A549 (cell line): Measurements from ENCODE around the gene ESYT2. TPM values are rescaled to one million over a fixed set of nuclear protein-coding genes. Genes with fewer than 3 reads are reported as not detected.

Experiments used
- ATAC-seq, 2 experiments: fragments of 200-7000 bp in 1 of 2; fragments of >200 bp in 1 of 2; cut with Nextera tagmentation in 1 of 2; cut with Tn5 transposase in 1 of 2; 3 replicates each; pipeline versions ENCODE4 v1.8.0 to v1.9.1; 2018 to 2020; ENCODE audit warnings: mild to moderate bottlenecking in 1 of 2, moderate library complexity in 1 of 2
- CTCF ChIA-PET: fragments of 300-600 bp; sonication (Branson Sonifier 250); formaldehyde crosslinking; extraction: SDS; loops from one replicate; lab custom pipeline; 2021; ENCODE audit warnings: antibody characterized with exemption, inconsistent platforms; lab: Yijun Ruan, JAX
- POLR2A ChIA-PET: fragments of 350-600 bp; formaldehyde crosslinking; extraction: SDS; loops from one replicate; lab custom pipeline; 2021; ENCODE audit warnings: antibody characterized with exemption, inconsistent platforms; lab: Yijun Ruan, JAX
- DNase-seq, 2 experiments: peaks; one replicate each; pipeline versions ENCODE4 v3.0.0 to v3.0.0-alpha.2; 2011 to 2016; ENCODE audit warnings: low read depth in 1 of 2, low spot score in 1 of 2
- FAIRE-seq: peaks from 2 replicates; lab custom pipeline; 2011; peaks lifted over from hg19 to GRCh38; lab: Jason Lieb, UNC
- H3K27ac ChIP-seq, 2 experiments: fragments of >200 bp; sonication (Bioruptor Twin); formaldehyde crosslinking; 3 replicates each; pipeline ENCODE4 v1.5.1; 2016 to 2017
- H3K4me1 ChIP-seq: fragments of >200 bp; sonication (Bioruptor Twin); formaldehyde crosslinking; 3 replicates; pipeline ENCODE4 v1.6.1; 2016
- H3K4me2 ChIP-seq: fragments of >200 bp; sonication (Bioruptor Twin); formaldehyde crosslinking; 3 replicates; pipeline ENCODE4 v1.6.1; 2016
- H3K4me3 ChIP-seq: fragments of >200 bp; sonication (Bioruptor Twin); formaldehyde crosslinking; 3 replicates; pipeline ENCODE4 v1.5.1; 2016
- H3K9me3 ChIP-seq: fragments of >200 bp; sonication (Bioruptor Twin); formaldehyde crosslinking; 3 replicates; pipeline ENCODE4 v1.6.1; 2016
- CBX2 ChIP-seq: fragments of 200-600 bp; sonication (generic); IDR thresholded peaks from 2 replicates; pipeline ENCODE4 v1.6.1; 2016; ENCODE audit warnings: low read depth, mild to moderate bottlenecking, borderline replicate concordance
- EHF ChIP-seq: fragments of 250-450 bp; sonication (Bioruptor Pico); IDR thresholded peaks from 2 replicates; pipeline ENCODE4 v1.5.0; 2020; ENCODE audit warnings: mild to moderate bottlenecking
- EHMT2 ChIP-seq: fragments of 200-600 bp; sonication (generic); IDR thresholded peaks from 2 replicates; pipeline ENCODE4 v1.6.1; 2016; ENCODE audit warnings: antibody characterized with exemption, low read depth, mild to moderate bottlenecking, moderate library complexity
- EP300 ChIP-seq, 2 experiments: fragments of >200 bp; sonication (Bioruptor Twin); formaldehyde crosslinking; IDR thresholded peaks; 2 replicates in 1 of 2; 3 replicates in 1 of 2; pipeline ENCODE4 v1.6.1; 2016 to 2017
- FOSB ChIP-seq: fragments of 250-450 bp; sonication (Bioruptor Pico); IDR thresholded peaks from 2 replicates; pipeline ENCODE4 v1.5.0; 2020; ENCODE audit warnings: mild to moderate bottlenecking, moderate library complexity
- FOSL2 ChIP-seq, 2 experiments: fragments of 450-650 bp in 1 of 2; fragments of >200 bp in 1 of 2; sonication (Bioruptor Twin) in 1 of 2; formaldehyde crosslinking; IDR thresholded peaks; 2 replicates each; pipeline versions ENCODE4 v1.5.0 to v1.6.1; 2016 to 2020; ENCODE audit warnings: mild to moderate bottlenecking in 1 of 2, moderate library complexity in 1 of 2
- HOXB13 ChIP-seq: fragments of 250-450 bp; sonication (Bioruptor Pico); IDR thresholded peaks from 2 replicates; pipeline ENCODE4 v1.5.0; 2020; ENCODE audit warnings: low read depth, mild to moderate bottlenecking, moderate library complexity
- JUN ChIP-seq, 2 experiments: fragments of >200 bp; sonication (Bioruptor Twin); formaldehyde crosslinking; IDR thresholded peaks; 2 replicates in 1 of 2; 3 replicates in 1 of 2; pipeline ENCODE4 v1.6.1; 2016 to 2017
- KDM1A ChIP-seq: fragments of 200-600 bp; sonication (generic); IDR thresholded peaks from 2 replicates; pipeline ENCODE4 v1.6.1; 2016; ENCODE audit warnings: low read depth, mild to moderate bottlenecking
- MAFK ChIP-seq: fragments of 450-650 bp; IDR thresholded peaks from 2 replicates; pipeline ENCODE4 v1.6.1; 2014; ENCODE audit not compliant: partially characterized antibody
- PHF8 ChIP-seq: fragments of 200-600 bp; sonication (generic); IDR thresholded peaks from 2 replicates; pipeline ENCODE4 v1.6.1; 2016; ENCODE audit warnings: low read depth, mild to moderate bottlenecking, antibody characterized with exemption, moderate library complexity, borderline replicate concordance
- POLR2A ChIP-seq: IDR thresholded peaks from 2 replicates; pipeline ENCODE4 v1.6.1; 2012; ENCODE audit warnings: mild to moderate bottlenecking, low read length
- POLR2AphosphoS2 ChIP-seq: conservative IDR thresholded peaks from 2 replicates; pipeline ENCODE4 v1.6.1; 2012; ENCODE audit warnings: low read length, improper control_type of control experiment, inconsistent platforms
- RAD21 ChIP-seq, 2 experiments: fragments of >200 bp in 1 of 2; sonication (Bioruptor Twin) in 1 of 2; formaldehyde crosslinking in 1 of 2; IDR thresholded peaks in 1 of 2; conservative IDR thresholded peaks in 1 of 2; 2 replicates in 1 of 2; 3 replicates in 1 of 2; pipeline ENCODE4 v1.6.1; 2012 to 2018; ENCODE audit warnings: inconsistent platforms in 1 of 2
- TFCP2L1 ChIP-seq: fragments of 250-450 bp; sonication (Bioruptor Pico); IDR thresholded peaks from 2 replicates; pipeline ENCODE4 v1.5.0; 2021; ENCODE audit warnings: mild to moderate bottlenecking
- ZC3H11A ChIP-seq: fragments of 450-650 bp; IDR thresholded peaks from 2 replicates; pipeline ENCODE4 v1.6.1; 2014; ENCODE audit warnings: antibody characterized with exemption, mild to moderate bottlenecking
- WGBS: methylation state at CpG from one replicate; pipeline ENCODE4 v1.1.6; 2017; ENCODE audit errors: missing lambda C conversion rate; 5-methylcytosine and 5-hydroxymethylcytosine counted together
- polyA plus RNA-seq, 4 experiments: library from polyadenylated mRNA; depleted of rRNA in 3 of 4; stranded (reverse); fragments of >200 nt; fragmentation: RNase III in 1 of 4; extraction: RNeasy Plus Mini Kit Qiagen cat#74134 plus additional on column Dnase treatment in 1 of 4; gene quantifications; 2 replicates in 3 of 4; 3 replicates in 1 of 4; pipeline ENCODE4 v1.2.3, GENCODE V29; 2011 to 2017
- TF ChIP-seq, protein P1 (sequence below): fragments of 150-350 bp; IDR thresholded peaks from 2 replicates; pipeline ENCODE4 v1.6.1; 2014; ENCODE audit warnings: low read depth, mild to moderate bottlenecking, low read length
- TF ChIP-seq, protein P2 (sequence below): IDR thresholded peaks from 2 replicates; pipeline ENCODE4 v1.6.1; 2012; ENCODE audit warnings: low read depth, borderline replicate concordance
- TF ChIP-seq, protein P3 (sequence below): IDR thresholded peaks from 2 replicates; pipeline ENCODE4 v1.6.1; 2012
- TF ChIP-seq, protein P4 (sequence below): fragments of >200 bp; sonication (Bioruptor Twin); formaldehyde crosslinking; IDR thresholded peaks from 3 replicates; pipeline ENCODE4 v1.6.1; 2016
- TF ChIP-seq, protein P5 (sequence below): fragments of 250-450 bp; sonication (Bioruptor Pico); IDR thresholded peaks from 2 replicates; pipeline ENCODE4 v1.5.0; 2020; ENCODE audit warnings: low read depth, mild to moderate bottlenecking, moderate library complexity
- TF ChIP-seq, protein P6 (sequence below): fragments of 250-450 bp; sonication (Bioruptor Pico); IDR thresholded peaks from 2 replicates; pipeline ENCODE4 v1.5.0; 2021; ENCODE audit warnings: mild to moderate bottlenecking, moderate library complexity, borderline replicate concordance
- TF ChIP-seq, protein P7 (sequence below): fragments of >200 bp; sonication (Bioruptor Twin); formaldehyde crosslinking; IDR thresholded peaks from 2 replicates; pipeline ENCODE4 v1.6.1; 2016
- TF ChIP-seq, protein P8 (sequence below): fragments of 200-600 bp; sonication (generic); IDR thresholded peaks from 2 replicates; pipeline ENCODE4 v1.6.1; 2016; ENCODE audit warnings: antibody characterized with exemption, mild to moderate bottlenecking, moderate library complexity

The ESYT2 gene
- polyA plus RNA-seq, 2 of the 4 experiments (the other 2 are of a cell fraction), result 45.8 to 77.0 TPM

DNA sequence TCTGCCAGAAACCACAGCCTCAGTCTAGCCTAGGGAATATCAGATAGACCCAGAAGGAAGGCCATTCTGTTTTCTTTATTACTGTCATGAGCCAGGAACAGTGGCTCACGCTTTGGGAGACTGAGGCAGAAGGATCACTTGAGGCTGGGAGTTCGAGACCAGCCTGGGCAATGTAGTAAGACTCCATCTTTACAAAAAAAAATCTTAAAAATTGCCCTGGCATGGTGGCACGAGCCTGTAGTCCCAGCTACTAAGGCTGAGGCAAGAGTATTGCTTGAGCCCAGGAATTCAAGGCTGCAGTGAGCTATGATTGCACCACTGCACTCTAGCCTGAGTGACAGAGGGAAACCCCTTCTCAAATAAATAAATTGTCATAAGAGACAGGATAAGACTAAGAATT lies 3.7 kb upstream of the ESYT2 start:
- no peak overlapping the region for H3K4me3 ChIP-seq
- H3K27ac ChIP-seq, result no peak overlapping the region
- WGBS, result 34% methylated on average over 3 of the region's 3 CpGs
- H3K4me2 ChIP-seq, result no peak overlapping the region
- CTCF ChIA-PET, result no interaction called here
- no peaks in the 10 kb centered on the region for H3K9me3 ChIP-seq
- POLR2A ChIA-PET, result no interaction called here
- H3K4me1 ChIP-seq, result peaks cover 5% of the 10 kb centered on the region; the same call in 2 of the 3 replicates
- FAIRE-seq (no peak), DNase-seq (no peak), ATAC-seq (no peak)
- TF ChIP-seq, protein P1, sequence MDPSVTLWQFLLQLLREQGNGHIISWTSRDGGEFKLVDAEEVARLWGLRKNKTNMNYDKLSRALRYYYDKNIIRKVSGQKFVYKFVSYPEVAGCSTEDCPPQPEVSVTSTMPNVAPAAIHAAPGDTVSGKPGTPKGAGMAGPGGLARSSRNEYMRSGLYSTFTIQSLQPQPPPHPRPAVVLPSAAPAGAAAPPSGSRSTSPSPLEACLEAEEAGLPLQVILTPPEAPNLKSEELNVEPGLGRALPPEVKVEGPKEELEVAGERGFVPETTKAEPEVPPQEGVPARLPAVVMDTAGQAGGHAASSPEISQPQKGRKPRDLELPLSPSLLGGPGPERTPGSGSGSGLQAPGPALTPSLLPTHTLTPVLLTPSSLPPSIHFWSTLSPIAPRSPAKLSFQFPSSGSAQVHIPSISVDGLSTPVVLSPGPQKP, result no peak
- no peak for TF ChIP-seq EP300 (IDR thresholded peaks at IDR 0.05)
- no peak for TF ChIP-seq FOSB
- no peak for TF ChIP-seq ZC3H11A
- TF ChIP-seq FOSL2 (IDR thresholded peaks at IDR 0.05), result no peak
- TF ChIP-seq FOSL2 (CRISPR knock-in tag; IDR thresholded peaks at IDR 0.05), result no peak
- no peak for TF ChIP-seq PHF8
- TF ChIP-seq TFCP2L1, result no peak
- TF ChIP-seq, protein P2, sequence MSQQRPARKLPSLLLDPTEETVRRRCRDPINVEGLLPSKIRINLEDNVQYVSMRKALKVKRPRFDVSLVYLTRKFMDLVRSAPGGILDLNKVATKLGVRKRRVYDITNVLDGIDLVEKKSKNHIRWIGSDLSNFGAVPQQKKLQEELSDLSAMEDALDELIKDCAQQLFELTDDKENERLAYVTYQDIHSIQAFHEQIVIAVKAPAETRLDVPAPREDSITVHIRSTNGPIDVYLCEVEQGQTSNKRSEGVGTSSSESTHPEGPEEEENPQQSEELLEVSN, result no peak
- no peak for TF ChIP-seq CBX2
- TF ChIP-seq HOXB13, result no peak
- TF ChIP-seq, protein P3, sequence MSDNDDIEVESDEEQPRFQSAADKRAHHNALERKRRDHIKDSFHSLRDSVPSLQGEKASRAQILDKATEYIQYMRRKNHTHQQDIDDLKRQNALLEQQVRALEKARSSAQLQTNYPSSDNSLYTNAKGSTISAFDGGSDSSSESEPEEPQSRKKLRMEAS, result no peak
- no peak for TF ChIP-seq MAFK
- TF ChIP-seq, protein P4, sequence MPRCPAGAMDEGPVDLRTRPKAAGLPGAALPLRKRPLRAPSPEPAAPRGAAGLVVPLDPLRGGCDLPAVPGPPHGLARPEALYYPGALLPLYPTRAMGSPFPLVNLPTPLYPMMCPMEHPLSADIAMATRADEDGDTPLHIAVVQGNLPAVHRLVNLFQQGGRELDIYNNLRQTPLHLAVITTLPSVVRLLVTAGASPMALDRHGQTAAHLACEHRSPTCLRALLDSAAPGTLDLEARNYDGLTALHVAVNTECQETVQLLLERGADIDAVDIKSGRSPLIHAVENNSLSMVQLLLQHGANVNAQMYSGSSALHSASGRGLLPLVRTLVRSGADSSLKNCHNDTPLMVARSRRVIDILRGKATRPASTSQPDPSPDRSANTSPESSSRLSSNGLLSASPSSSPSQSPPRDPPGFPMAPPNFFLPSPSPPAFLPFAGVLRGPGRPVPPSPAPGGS, result no peak
- TF ChIP-seq, protein P5, sequence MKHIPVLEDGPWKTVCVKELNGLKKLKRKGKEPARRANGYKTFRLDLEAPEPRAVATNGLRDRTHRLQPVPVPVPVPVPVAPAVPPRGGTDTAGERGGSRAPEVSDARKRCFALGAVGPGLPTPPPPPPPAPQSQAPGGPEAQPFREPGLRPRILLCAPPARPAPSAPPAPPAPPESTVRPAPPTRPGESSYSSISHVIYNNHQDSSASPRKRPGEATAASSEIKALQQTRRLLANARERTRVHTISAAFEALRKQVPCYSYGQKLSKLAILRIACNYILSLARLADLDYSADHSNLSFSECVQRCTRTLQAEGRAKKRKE (CRISPR knock-in tag), result no peak
- TF ChIP-seq, protein P6, sequence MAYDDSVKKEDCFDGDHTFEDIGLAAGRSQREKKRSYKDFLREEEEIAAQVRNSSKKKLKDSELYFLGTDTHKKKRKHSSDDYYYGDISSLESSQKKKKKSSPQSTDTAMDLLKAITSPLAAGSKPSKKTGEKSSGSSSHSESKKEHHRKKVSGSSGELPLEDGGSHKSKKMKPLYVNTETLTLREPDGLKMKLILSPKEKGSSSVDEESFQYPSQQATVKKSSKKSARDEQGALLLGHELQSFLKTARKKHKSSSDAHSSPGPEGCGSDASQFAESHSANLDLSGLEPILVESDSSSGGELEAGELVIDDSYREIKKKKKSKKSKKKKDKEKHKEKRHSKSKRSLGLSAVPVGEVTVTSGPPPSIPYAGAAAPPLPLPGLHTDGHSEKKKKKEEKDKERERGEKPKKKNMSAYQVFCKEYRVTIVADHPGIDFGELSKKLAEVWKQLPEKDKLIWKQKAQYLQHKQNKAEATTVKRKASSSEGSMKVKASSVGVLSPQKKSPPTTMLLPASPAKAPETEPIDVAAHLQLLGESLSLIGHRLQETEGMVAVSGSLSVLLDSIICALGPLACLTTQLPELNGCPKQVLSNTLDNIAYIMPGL, result no peak
- TF ChIP-seq, protein P7, sequence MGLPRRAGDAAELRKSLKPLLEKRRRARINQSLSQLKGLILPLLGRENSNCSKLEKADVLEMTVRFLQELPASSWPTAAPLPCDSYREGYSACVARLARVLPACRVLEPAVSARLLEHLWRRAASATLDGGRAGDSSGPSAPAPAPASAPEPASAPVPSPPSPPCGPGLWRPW, result no peak
- TF ChIP-seq KDM1A, result no peak
- TF ChIP-seq RAD21 (conservative IDR thresholded peaks at IDR 0.05 in 1 of 2, IDR thresholded peaks at IDR 0.05 in 1 of 2), result no peak
- no peak for TF ChIP-seq POLR2AphosphoS2

DNA sequence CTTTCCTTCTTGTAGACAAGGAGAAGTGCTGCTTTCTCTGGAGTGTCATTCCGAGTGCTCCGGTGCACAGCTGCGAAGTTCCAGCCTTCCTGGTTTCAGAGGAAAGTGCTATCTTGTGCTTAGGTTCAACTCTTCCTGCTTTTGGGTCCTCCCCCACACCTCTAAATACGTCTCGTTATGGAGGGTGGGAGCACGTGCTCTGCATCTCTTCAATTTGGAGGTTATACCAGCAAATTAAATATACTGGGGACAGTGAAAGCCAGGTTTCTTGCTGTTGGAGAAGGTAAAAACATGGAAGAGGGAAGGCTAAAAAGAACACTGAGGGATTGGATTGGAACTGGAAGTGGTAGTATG lies 2.4 kb upstream of the ESYT2 start:
- ChIA-PET CTCF (interaction anchor here (0.6 to 1.3 kb wide), 4 partner anchors 9 to 48 kb away, joined by 3 to 5 read pairs (median 4); no protein-coding TSS in a partner anchor), POLR2A (no interaction called here)
- ATAC-seq (no peak), DNase-seq (no peak), FAIRE-seq (no peak)
- H3K4me3 ChIP-seq, result no peak overlapping the region
- WGBS, result 91% methylated on average over 6 of the region's 6 CpGs
- TF ChIP-seq JUN (IDR thresholded peaks at IDR 0.05) (no peak), POLR2AphosphoS2 (no peak), EHMT2 (no peak), PHF8 (no peak), EHF (CRISPR knock-in tag) (no peak), POLR2A (no peak)
- TF ChIP-seq, protein P8, sequence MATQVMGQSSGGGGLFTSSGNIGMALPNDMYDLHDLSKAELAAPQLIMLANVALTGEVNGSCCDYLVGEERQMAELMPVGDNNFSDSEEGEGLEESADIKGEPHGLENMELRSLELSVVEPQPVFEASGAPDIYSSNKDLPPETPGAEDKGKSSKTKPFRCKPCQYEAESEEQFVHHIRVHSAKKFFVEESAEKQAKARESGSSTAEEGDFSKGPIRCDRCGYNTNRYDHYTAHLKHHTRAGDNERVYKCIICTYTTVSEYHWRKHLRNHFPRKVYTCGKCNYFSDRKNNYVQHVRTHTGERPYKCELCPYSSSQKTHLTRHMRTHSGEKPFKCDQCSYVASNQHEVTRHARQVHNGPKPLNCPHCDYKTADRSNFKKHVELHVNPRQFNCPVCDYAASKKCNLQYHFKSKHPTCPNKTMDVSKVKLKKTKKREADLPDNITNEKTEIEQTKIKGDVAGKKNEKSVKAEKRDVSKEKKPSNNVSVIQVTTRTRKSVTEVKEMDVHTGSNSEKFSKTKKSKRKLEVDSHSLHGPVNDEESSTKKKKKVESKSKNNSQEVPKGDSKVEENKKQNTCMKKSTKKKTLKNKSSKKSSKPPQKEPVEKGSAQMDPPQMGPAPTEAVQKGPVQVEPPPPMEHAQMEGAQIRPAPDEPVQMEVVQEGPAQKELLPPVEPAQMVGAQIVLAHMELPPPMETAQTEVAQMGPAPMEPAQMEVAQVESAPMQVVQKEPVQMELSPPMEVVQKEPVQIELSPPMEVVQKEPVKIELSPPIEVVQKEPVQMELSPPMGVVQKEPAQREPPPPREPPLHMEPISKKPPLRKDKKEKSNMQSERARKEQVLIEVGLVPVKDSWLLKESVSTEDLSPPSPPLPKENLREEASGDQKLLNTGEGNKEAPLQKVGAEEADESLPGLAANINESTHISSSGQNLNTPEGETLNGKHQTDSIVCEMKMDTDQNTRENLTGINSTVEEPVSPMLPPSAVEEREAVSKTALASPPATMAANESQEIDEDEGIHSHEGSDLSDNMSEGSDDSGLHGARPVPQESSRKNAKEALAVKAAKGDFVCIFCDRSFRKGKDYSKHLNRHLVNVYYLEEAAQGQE, result no peak
- TF ChIP-seq, protein P6, result no peak
- no peaks in the 10 kb centered on the region for H3K9me3 ChIP-seq
- H3K4me1 ChIP-seq, result peaks cover 13% of the 10 kb centered on the region
- no peak overlapping the region for H3K4me2 ChIP-seq
- no peak overlapping the region for H3K27ac ChIP-seq
